HEK293 (cell line): Measurements from ENCODE around the gene NCKAP5.

Source experiments
- CTCF ChIA-PET: fragments of 350-600 bp; formaldehyde crosslinking; extraction: SDS; loops from one replicate; lab custom pipeline; 2021; ENCODE audit warnings: antibody characterized with exemption; lab: Yijun Ruan, JAX
- POLR2A ChIA-PET: fragments of 300-600 bp; formaldehyde crosslinking; extraction: SDS; loops from one replicate; lab custom pipeline; 2020; ENCODE audit warnings: antibody characterized with exemption, inconsistent platforms; lab: Yijun Ruan, JAX
- H3K27ac ChIP-seq: fragments of 200-500 bp; sonication (Bioruptor generic); 2 replicates; pipeline ENCODE4 v1.5.1; 2014; ENCODE audit warnings: low read depth, low read length, control low read depth, inconsistent platforms; ENCODE audit errors: extremely low read depth
- H3K36me3 ChIP-seq, 2 experiments: fragments of 200-500 bp in 1 of 2; sonication (Bioruptor generic) in 1 of 2; 1 replicate in 1 of 2; 2 replicates in 1 of 2; pipeline ENCODE4 v1.5.1; 2014 to 2017; ENCODE audit warnings: inconsistent platforms in 2 of 2, low read length in 2 of 2; ENCODE audit not compliant: control insufficient read depth in 2 of 2, insufficient read depth in 1 of 2
- H3K4me1 ChIP-seq: fragments of 200-500 bp; sonication (Bioruptor generic); 2 replicates; pipeline ENCODE4 v1.5.1; 2014; ENCODE audit warnings: mild to moderate bottlenecking, low read length, inconsistent platforms; ENCODE audit not compliant: control insufficient read depth, insufficient read depth
- H3K4me3 ChIP-seq: 2 replicates; pipeline ENCODE4 v1.5.1; 2011; ENCODE audit warnings: low read depth, mild to moderate bottlenecking, control low read depth, low read length, moderate library complexity
- H3K9me3 ChIP-seq: fragments of 200-500 bp; sonication (Bioruptor generic); 2 replicates; pipeline ENCODE4 v1.5.1; 2014; ENCODE audit warnings: low read depth, low read length, inconsistent platforms; ENCODE audit not compliant: control insufficient read depth, insufficient read depth
- KLF9 ChIP-seq: fragments of 450-650 bp; formaldehyde crosslinking; IDR thresholded peaks from 2 replicates; pipeline ENCODE4 v1.5.1; 2016; ENCODE audit warnings: missing biosample characterization, missing genetic modification characterization, low read depth
- MZF1 ChIP-seq: fragments of 450-650 bp; formaldehyde crosslinking; IDR thresholded peaks from 2 replicates; pipeline ENCODE4 v1.5.1; 2017; ENCODE audit warnings: missing biosample characterization, missing genetic modification characterization, borderline replicate concordance
- SCRT2 ChIP-seq: fragments of 450-650 bp; formaldehyde crosslinking; IDR thresholded peaks from 2 replicates; pipeline ENCODE4 v1.5.1; 2016; ENCODE audit warnings: missing biosample characterization, missing genetic modification characterization
- ZBTB20 ChIP-seq: fragments of 450-650 bp; formaldehyde crosslinking; IDR thresholded peaks from 2 replicates; pipeline ENCODE4 v1.5.1; 2016; ENCODE audit warnings: missing biosample characterization, missing genetic modification characterization
- ZBTB49 ChIP-seq: fragments of 450-650 bp; formaldehyde crosslinking; IDR thresholded peaks from 2 replicates; pipeline ENCODE4 v1.5.1; 2016; ENCODE audit warnings: missing biosample characterization, missing genetic modification characterization, low read depth
- ZFP69B ChIP-seq: fragments of 450-650 bp; formaldehyde crosslinking; IDR thresholded peaks from 2 replicates; pipeline ENCODE4 v1.5.1; 2016; ENCODE audit warnings: missing biosample characterization, missing genetic modification characterization
- ZIC2 ChIP-seq: fragments of 450-650 bp; formaldehyde crosslinking; IDR thresholded peaks from 2 replicates; pipeline ENCODE4 v1.5.1; 2016; ENCODE audit warnings: missing biosample characterization, missing genetic modification characterization
- ZNF138 ChIP-seq: fragments of 450-650 bp; formaldehyde crosslinking; IDR thresholded peaks from 2 replicates; pipeline ENCODE4 v1.5.1; 2016; ENCODE audit warnings: missing biosample characterization, missing genetic modification characterization, borderline replicate concordance
- ZNF140 ChIP-seq: fragments of 450-650 bp; formaldehyde crosslinking; IDR thresholded peaks from 2 replicates; pipeline ENCODE4 v1.5.1; 2016; ENCODE audit warnings: missing biosample characterization, missing genetic modification characterization
- ZNF18 ChIP-seq: fragments of 450-650 bp; formaldehyde crosslinking; IDR thresholded peaks from 2 replicates; pipeline ENCODE4 v1.5.1; 2016; ENCODE audit warnings: missing biosample characterization, missing genetic modification characterization
- ZNF416 ChIP-seq: fragments of 450-650 bp; formaldehyde crosslinking; IDR thresholded peaks from 2 replicates; pipeline ENCODE4 v1.5.1; 2016; ENCODE audit warnings: missing biosample characterization, missing genetic modification characterization
- ZNF529 ChIP-seq: fragments of 450-650 bp; formaldehyde crosslinking; IDR thresholded peaks from 2 replicates; pipeline ENCODE4 v1.5.1; 2017; ENCODE audit warnings: missing genetic modification characterization, missing biosample characterization; ENCODE audit not compliant: insufficient replicate concordance
- ZNF596 ChIP-seq: fragments of 450-650 bp; IDR thresholded peaks from 2 replicates; pipeline ENCODE4 v1.5.0; 2018; ENCODE audit warnings: missing biosample characterization, mild to moderate bottlenecking, missing genetic modification characterization, moderate library complexity
- TF ChIP-seq, protein P1 (sequence below): fragments of 450-650 bp; formaldehyde crosslinking; IDR thresholded peaks from 2 replicates; pipeline ENCODE4 v1.5.1; 2016; ENCODE audit warnings: missing biosample characterization, missing genetic modification characterization
- TF ChIP-seq, protein P2 (sequence below): fragments of 450-650 bp; formaldehyde crosslinking; IDR thresholded peaks from 2 replicates; pipeline ENCODE4 v1.5.1; 2016; ENCODE audit warnings: missing biosample characterization, missing genetic modification characterization

The NCKAP5 gene

DNA sequence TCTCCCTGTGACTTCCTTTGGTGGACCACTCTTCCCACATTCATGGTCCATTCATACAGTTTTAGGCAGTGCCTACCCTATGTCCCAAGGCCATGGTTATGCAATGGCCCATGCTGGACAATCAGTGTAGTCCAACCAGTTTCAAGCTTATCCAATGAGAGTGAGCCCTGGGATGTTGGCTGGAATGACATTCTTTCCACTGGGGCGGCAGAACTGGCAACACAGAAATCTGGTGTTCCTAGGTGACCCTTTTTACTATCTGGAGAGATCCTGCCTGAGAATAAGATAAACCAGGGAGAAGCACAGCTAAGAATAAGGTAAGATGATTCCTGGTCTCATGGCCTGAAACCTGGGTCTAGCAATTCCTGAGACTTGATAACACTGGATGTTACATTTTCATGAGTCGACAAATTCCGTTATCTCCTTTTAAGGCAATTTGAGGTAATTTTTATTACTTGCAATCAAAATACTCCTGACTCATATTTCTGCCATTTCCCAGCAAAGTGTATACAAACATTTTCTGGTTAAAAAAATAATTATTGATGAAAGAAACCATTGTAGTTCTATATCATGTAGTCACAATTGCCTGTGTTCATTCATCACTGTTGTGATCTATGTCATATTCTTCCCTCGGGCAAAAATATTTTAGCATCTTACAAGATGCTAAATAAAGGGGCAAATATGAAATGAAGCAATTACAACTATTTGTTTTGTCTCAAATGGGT, 626.8 kb downstream of the NCKAP5 start (continued):
- TF ChIP-seq ZFP69B (tag by site-specific recombination) (no peak), ZNF18 (no peak), ZNF138 (tag by site-specific recombination) (no peak), ZNF529 (tag by site-specific recombination) (no peak)

- H3K27ac ChIP-seq: no peak overlapping the region
- POLR2A ChIA-PET: no interaction called here
These were observed 630.6 kb downstream of the NCKAP5 start for GRCh38 chr2:132937629-132938028.

GRCh38 chr2:132936791-132937190, 631.5 kb downstream of the NCKAP5 start:
- POLR2A ChIA-PET: no interaction called here
- H3K9me3 ChIP-seq: no peaks in the 10 kb centered on the region
- TF ChIP-seq ZBTB20 (tag by site-specific recombination) (no peak), ZNF416 (tag by site-specific recombination) (no peak), ZIC2 (tag by site-specific recombination) (no peak), MZF1 (tag by site-specific recombination) (no peak), ZNF140 (no peak), ZNF596 (no peak), KLF9 (tag by site-specific recombination) (no peak)
- TF ChIP-seq, protein P1, sequence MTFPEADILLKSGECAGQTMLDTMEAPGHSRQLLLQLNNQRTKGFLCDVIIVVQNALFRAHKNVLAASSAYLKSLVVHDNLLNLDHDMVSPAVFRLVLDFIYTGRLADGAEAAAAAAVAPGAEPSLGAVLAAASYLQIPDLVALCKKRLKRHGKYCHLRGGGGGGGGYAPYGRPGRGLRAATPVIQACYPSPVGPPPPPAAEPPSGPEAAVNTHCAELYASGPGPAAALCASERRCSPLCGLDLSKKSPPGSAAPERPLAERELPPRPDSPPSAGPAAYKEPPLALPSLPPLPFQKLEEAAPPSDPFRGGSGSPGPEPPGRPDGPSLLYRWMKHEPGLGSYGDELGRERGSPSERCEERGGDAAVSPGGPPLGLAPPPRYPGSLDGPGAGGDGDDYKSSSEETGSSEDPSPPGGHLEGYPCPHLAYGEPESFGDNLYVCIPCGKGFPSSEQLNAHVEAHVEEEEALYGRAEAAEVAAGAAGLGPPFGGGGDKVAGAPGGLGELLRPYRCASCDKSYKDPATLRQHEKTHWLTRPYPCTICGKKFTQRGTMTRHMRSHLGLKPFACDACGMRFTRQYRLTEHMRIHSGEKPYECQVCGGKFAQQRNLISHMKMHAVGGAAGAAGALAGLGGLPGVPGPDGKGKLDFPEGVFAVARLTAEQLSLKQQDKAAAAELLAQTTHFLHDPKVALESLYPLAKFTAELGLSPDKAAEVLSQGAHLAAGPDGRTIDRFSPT (tag by site-specific recombination): no peak
- TF ChIP-seq, all 188 proteins: peak for 0
- CTCF ChIA-PET: no interaction called here
- H3K36me3 ChIP-seq: no peaks in the 10 kb centered on the region
- no peak overlapping the region for H3K4me3 ChIP-seq
- H3K27ac ChIP-seq: no peak overlapping the region
- no peaks in the 10 kb centered on the region for H3K4me1 ChIP-seq

More at GRCh38 chr2:132937629-132938028, 630.6 kb downstream of the NCKAP5 start:
- TF ChIP-seq, protein P2, sequence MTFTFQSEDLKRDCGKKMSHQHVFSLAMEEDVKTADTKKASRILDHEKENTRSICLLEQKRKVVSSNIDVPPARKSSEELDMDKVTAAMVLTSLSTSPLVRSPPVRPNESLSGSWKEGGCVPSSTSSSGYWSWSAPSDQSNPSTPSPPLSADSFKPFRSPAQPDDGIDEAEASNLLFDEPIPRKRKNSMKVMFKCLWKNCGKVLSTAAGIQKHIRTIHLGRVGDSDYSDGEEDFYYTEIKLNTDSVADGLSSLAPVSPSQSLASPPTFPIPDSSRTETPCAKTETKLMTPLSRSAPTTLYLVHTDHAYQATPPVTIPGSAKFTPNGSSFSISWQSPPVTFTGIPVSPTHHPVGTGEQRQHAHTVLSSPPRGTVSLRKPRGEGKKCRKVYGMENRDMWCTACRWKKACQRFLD (tag by site-specific recombination): no peak
- TF ChIP-seq ZBTB49 (tag by site-specific recombination) (no peak), SCRT2 (tag by site-specific recombination) (peak; percentile 47)
- TF ChIP-seq, all 188 proteins: peak for 1
- no peaks in the 10 kb centered on the region for H3K9me3 ChIP-seq
- no peaks in the 10 kb centered on the region for H3K36me3 ChIP-seq
- H3K4me3 ChIP-seq: no peak overlapping the region
- H3K4me1 ChIP-seq: no peaks in the 10 kb centered on the region; the same call in 1 of the 2 replicates
- CTCF ChIA-PET: no interaction called here
